LNCAP (cell line): ENCODE results near the gene SLC10A4.

Source experiments
- CTCF ChIP-seq: fragments of 450-650 bp; IDR thresholded peaks from 2 replicates; pipeline ENCODE4 v1.5.1; 2017; ENCODE audit warnings: mild to moderate bottlenecking

SLC10A4 gene

GRCh38 chr4:48454591-48454990, 28.6 kb upstream of the SLC10A4 start:
- TF ChIP-seq CTCF: no peak

DNA sequence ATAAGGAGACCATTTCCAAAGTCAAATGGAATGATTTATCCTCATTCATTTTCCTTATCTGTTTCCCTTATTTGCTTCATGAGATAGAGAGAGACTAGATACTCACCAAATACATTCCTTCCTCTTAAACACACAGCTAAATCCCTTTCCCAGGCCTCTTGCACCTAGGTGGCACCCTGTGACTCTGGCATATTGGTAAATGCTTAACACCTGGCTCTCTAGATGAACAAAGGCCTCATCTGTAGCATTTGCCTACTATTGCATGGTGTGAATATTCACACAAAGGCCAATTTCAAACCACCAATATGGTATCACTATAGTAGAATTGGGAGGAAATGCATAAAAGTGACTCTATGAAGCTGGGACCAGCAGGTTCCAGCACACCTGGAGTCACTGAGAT, 22.1 kb upstream of the SLC10A4 start:
- TF ChIP-seq CTCF: no peak

GRCh38 chr4:48462363-48462762, 20.8 kb upstream of the SLC10A4 start:
- no peak for TF ChIP-seq CTCF

GRCh38 chr4:48467442-48467841, 15.7 kb upstream of the SLC10A4 start:
- TF ChIP-seq CTCF: no peak

DNA sequence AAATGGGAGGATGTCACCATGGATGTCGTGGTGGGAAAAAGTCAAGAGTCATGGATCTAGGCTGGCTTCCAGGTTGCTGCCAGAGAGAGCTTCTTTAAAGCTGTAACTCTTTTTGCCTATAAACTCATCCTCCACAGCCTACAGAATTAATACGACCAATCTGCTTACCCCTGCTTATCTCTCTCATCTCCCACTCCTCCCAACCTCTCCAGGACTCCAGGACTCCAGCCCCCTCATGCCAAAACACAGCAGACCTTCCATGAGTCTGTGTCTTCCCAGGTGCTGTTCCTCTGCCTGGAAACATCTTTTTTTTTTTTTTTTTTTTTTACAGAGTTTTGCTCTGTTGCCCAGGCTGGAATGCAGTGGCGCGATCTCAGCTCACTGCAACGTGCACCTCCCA, 15.3 kb upstream of the SLC10A4 start:
- no peak for TF ChIP-seq CTCF

- TF ChIP-seq CTCF: no peak
These were observed 13.0 kb upstream of the SLC10A4 start for GRCh38 chr4:48470137-48470536.

DNA sequence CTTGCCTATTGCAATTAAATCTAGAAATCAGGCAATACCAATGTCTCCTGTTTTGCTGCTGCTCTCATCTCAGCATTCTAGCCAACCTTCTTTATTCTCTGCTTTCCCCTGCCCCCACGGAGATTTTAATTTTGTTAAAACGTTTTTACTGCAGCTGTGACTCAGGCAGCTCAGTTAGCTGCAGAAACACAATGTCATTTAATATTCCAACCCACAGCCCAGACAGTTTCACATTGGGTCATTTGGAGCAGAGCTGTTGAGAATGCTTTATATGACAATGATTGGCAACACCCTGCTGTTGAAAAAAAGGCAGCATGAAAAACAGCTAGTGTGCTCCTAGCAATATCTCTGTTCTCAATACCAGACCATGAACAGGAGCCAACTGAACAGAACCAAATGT, 12.6 kb upstream of the SLC10A4 start:
- TF ChIP-seq CTCF: no peak

- no peak for TF ChIP-seq CTCF
These were observed 10.3 kb upstream of the SLC10A4 start for GRCh38 chr4:48472794-48473193.
